Measurements from ENCODE around the gene HSD17B12.

HSD17B12 gene

DNA sequence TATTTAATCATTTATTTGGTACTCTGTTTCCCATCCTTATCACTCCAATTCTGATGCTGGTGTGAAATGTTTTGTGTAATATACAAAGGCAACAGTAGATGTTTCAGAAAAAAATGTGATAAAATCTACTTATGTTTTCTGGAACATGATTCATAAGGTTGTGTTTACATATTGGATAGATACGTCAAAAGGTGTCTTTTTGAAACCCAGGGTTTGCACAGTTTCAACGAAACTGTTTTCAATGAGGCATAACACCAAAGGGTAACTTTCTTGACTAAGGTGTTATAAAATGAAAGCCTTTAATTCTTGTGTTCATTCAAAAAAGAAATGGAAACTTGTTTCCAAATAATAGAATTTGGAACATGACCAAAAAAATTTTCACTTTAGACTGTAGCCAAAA, 33.8 kb upstream of the HSD17B12 start:
- Histone ChIP-seq H3K9ac (ENCODE audit: low read length) (no peak overlapping the region), H3K27ac (ENCODE audit: low read depth, low read length) (no peak overlapping the region), H3K79me2 (ENCODE audit: control insufficient read depth, insufficient read depth, low read length, poor library complexity) (peaks cover 6% of the 10 kb centered on the region), H3K4me2 (ENCODE audit: low read length) (no peak overlapping the region), H3K4me3 (ENCODE audit: low read depth, low read length) (no peak overlapping the region), H3K9me3 (ENCODE audit: insufficient read depth, low read depth, low read length) (peaks cover 2% of the 10 kb centered on the region), H3K4ac (ENCODE audit: low read depth, low read length) (no peak overlapping the region), H4K8ac (ENCODE audit: low read depth, low read length) (no peak overlapping the region), H3K27me3 (ENCODE audit: insufficient read depth, low read length) (no peaks in the 10 kb centered on the region), H2AFZ (ENCODE audit: insufficient read depth, low read length, poor library complexity) (no peak overlapping the region), H4K91ac (ENCODE audit: low read depth, low read length) (no peak overlapping the region), H3K36me3 (ENCODE audit: control insufficient read depth in 1 of 2, insufficient read depth in 2 of 2, low read length in 2 of 2) (no peaks in the 10 kb centered on the region), H2BK5ac (ENCODE audit: low read depth, low read length, poor library complexity) (no peak overlapping the region), H3K18ac (ENCODE audit: low read length) (no peak overlapping the region), H3K23ac (ENCODE audit: low read length) (no peak overlapping the region), H3K79me1 (ENCODE audit: low read length) (peaks cover 4% of the 10 kb centered on the region), H2BK120ac (ENCODE audit: insufficient read depth, low read length, poor library complexity) (no peak overlapping the region), H4K12ac (ENCODE audit: low read depth, low read length) (no peak overlapping the region), H3K4me1 (ENCODE audit: control insufficient read depth in 1 of 2, insufficient read depth in 2 of 2, low read length in 2 of 2) (peaks cover 3 to 5% of the 10 kb centered on the region in 2 experiments), H3K14ac (ENCODE audit: low read length) (no peak overlapping the region), H2AK5ac (ENCODE audit: low read length) (no peak overlapping the region), H2BK12ac (ENCODE audit: low read length) (no peak overlapping the region)
- no CpG with 5 or more reads among the region's 2 CpGs for WGBS (ENCODE audit: extremely low coverage, insufficient coverage, insufficient read length)
- DNase-seq: no peak

GRCh38 chr11:43648888-43649287, 31.6 kb upstream of the HSD17B12 start:
- DNase-seq: no peak
- H3K9me3 ChIP-seq (ENCODE audit: insufficient read depth, low read depth, low read length): peaks cover 2% of the 10 kb centered on the region
- no peak overlapping the region for H3K18ac ChIP-seq (ENCODE audit: low read length)
- H3K4me3 ChIP-seq (ENCODE audit: low read depth, low read length): no peak overlapping the region
- H3K27me3 ChIP-seq (ENCODE audit: insufficient read depth, low read length): no peaks in the 10 kb centered on the region
- H3K79me1 ChIP-seq (ENCODE audit: low read length): peaks cover 4% of the 10 kb centered on the region
- no peak overlapping the region for H3K4me2 ChIP-seq (ENCODE audit: low read length)
- no peak overlapping the region for H4K91ac ChIP-seq (ENCODE audit: low read depth, low read length)
- no peak overlapping the region for H3K23ac ChIP-seq (ENCODE audit: low read length)
- no peak overlapping the region for H2BK12ac ChIP-seq (ENCODE audit: low read length)
- no peak overlapping the region for H4K12ac ChIP-seq (ENCODE audit: low read depth, low read length)
- no peak overlapping the region for H3K9ac ChIP-seq (ENCODE audit: low read length)
- peaks cover 6% of the 10 kb centered on the region for H3K79me2 ChIP-seq (ENCODE audit: control insufficient read depth, insufficient read depth, low read length, poor library complexity)
- no peak overlapping the region for H2AFZ ChIP-seq (ENCODE audit: insufficient read depth, low read length, poor library complexity)
- no peak overlapping the region for H2BK120ac ChIP-seq (ENCODE audit: insufficient read depth, low read length, poor library complexity)
- H3K27ac ChIP-seq (ENCODE audit: low read depth, low read length): no peak overlapping the region
- H3K4me1 ChIP-seq (ENCODE audit: control insufficient read depth in 1 of 2, insufficient read depth in 2 of 2, low read length in 2 of 2): peaks cover 3 to 5% of the 10 kb centered on the region in 2 experiments
- no peak overlapping the region for H2BK5ac ChIP-seq (ENCODE audit: low read depth, low read length, poor library complexity)
- H3K14ac ChIP-seq (ENCODE audit: low read length): no peak overlapping the region
- no peak overlapping the region for H4K8ac ChIP-seq (ENCODE audit: low read depth, low read length)
- H3K4ac ChIP-seq (ENCODE audit: low read depth, low read length): no peak overlapping the region
- H3K36me3 ChIP-seq (ENCODE audit: control insufficient read depth in 1 of 2, insufficient read depth in 2 of 2, low read length in 2 of 2): no peaks in the 10 kb centered on the region
- no peak overlapping the region for H2AK5ac ChIP-seq (ENCODE audit: low read length)
- no CpG with 5 or more reads among the region's 7 CpGs for WGBS (ENCODE audit: extremely low coverage, insufficient coverage, insufficient read length)

- WGBS (ENCODE audit: extremely low coverage, insufficient coverage, insufficient read length): no CpG with 5 or more reads among the region's 4 CpGs
- Histone ChIP-seq H3K4ac (ENCODE audit: low read depth, low read length) (no peak overlapping the region), H3K27ac (ENCODE audit: low read depth, low read length) (no peak overlapping the region)
These were observed 31.0 kb upstream of the HSD17B12 start for GRCh38 chr11:43649501-43649900.

GRCh38 chr11:43649921-43650320, 30.6 kb upstream of the HSD17B12 start:
- Histone ChIP-seq H2AK5ac (ENCODE audit: low read length) (no peak overlapping the region), H3K36me3 (ENCODE audit: control insufficient read depth in 1 of 2, insufficient read depth in 2 of 2, low read length in 2 of 2) (no peaks in the 10 kb centered on the region), H3K27me3 (ENCODE audit: insufficient read depth, low read length) (no peaks in the 10 kb centered on the region), H3K4ac (ENCODE audit: low read depth, low read length) (no peak overlapping the region), H3K79me2 (ENCODE audit: control insufficient read depth, insufficient read depth, low read length, poor library complexity) (no peaks in the 10 kb centered on the region), H2BK120ac (ENCODE audit: insufficient read depth, low read length, poor library complexity) (no peak overlapping the region), H3K79me1 (ENCODE audit: low read length) (no peaks in the 10 kb centered on the region), H2BK12ac (ENCODE audit: low read length) (no peak overlapping the region), H3K9ac (ENCODE audit: low read length) (no peak overlapping the region), H3K14ac (ENCODE audit: low read length) (no peak overlapping the region), H3K9me3 (ENCODE audit: insufficient read depth, low read depth, low read length) (peaks cover 2% of the 10 kb centered on the region), H3K4me2 (ENCODE audit: low read length) (no peak overlapping the region), H3K4me1 (ENCODE audit: control insufficient read depth in 1 of 2, insufficient read depth in 2 of 2, low read length in 2 of 2) (peaks cover under 1 to 1% of the 10 kb centered on the region in 2 experiments), H3K27ac (ENCODE audit: low read depth, low read length) (no peak overlapping the region), H3K18ac (ENCODE audit: low read length) (no peak overlapping the region), H3K4me3 (ENCODE audit: low read depth, low read length) (no peak overlapping the region), H4K91ac (ENCODE audit: low read depth, low read length) (no peak overlapping the region), H2BK5ac (ENCODE audit: low read depth, low read length, poor library complexity) (no peak overlapping the region), H2AFZ (ENCODE audit: insufficient read depth, low read length, poor library complexity) (no peak overlapping the region), H4K8ac (ENCODE audit: low read depth, low read length) (no peak overlapping the region), H3K23ac (ENCODE audit: low read length) (no peak overlapping the region), H4K12ac (ENCODE audit: low read depth, low read length) (no peak overlapping the region)
- no CpG with 5 or more reads among the region's 1 CpG for WGBS (ENCODE audit: extremely low coverage, insufficient coverage, insufficient read length)
- DNase-seq: no peak

More at GRCh38 chr11:43649501-43649900, 31.0 kb upstream of the HSD17B12 start:
- Histone ChIP-seq H3K36me3 (ENCODE audit: control insufficient read depth in 1 of 2, insufficient read depth in 2 of 2, low read length in 2 of 2) (no peaks in the 10 kb centered on the region), H3K27me3 (ENCODE audit: insufficient read depth, low read length) (no peaks in the 10 kb centered on the region), H2BK120ac (ENCODE audit: insufficient read depth, low read length, poor library complexity) (no peak overlapping the region), H3K9me3 (ENCODE audit: insufficient read depth, low read depth, low read length) (peaks cover 2% of the 10 kb centered on the region), H3K23ac (ENCODE audit: low read length) (no peak overlapping the region), H2BK12ac (ENCODE audit: low read length) (no peak overlapping the region), H3K4me1 (ENCODE audit: control insufficient read depth in 1 of 2, insufficient read depth in 2 of 2, low read length in 2 of 2) (peaks cover 3 to 5% of the 10 kb centered on the region in 2 experiments), H2AK5ac (ENCODE audit: low read length) (no peak overlapping the region), H4K12ac (ENCODE audit: low read depth, low read length) (no peak overlapping the region), H2BK5ac (ENCODE audit: low read depth, low read length, poor library complexity) (no peak overlapping the region), H3K14ac (ENCODE audit: low read length) (no peak overlapping the region), H3K18ac (ENCODE audit: low read length) (no peak overlapping the region), H4K8ac (ENCODE audit: low read depth, low read length) (no peak overlapping the region), H2AFZ (ENCODE audit: insufficient read depth, low read length, poor library complexity) (no peak overlapping the region), H3K9ac (ENCODE audit: low read length) (no peak overlapping the region), H4K91ac (ENCODE audit: low read depth, low read length) (no peak overlapping the region), H3K79me1 (ENCODE audit: low read length) (no peaks in the 10 kb centered on the region), H3K4me3 (ENCODE audit: low read depth, low read length) (no peak overlapping the region), H3K79me2 (ENCODE audit: control insufficient read depth, insufficient read depth, low read length, poor library complexity) (peaks cover 2% of the 10 kb centered on the region), H3K4me2 (ENCODE audit: low read length) (no peak overlapping the region)
- no peak for DNase-seq

Data from trophoblast cell (in vitro differentiated cells and primary cell).